HL-60 (cell line): Measurements from ENCODE around the gene USP47.

ENCODE experiments used
- CTCF ChIP-seq: IDR thresholded peaks from one replicate; pipeline ENCODE4 v1.5.1; 2011; ENCODE audit warnings: low read length, control low read depth, inconsistent platforms; ENCODE audit not compliant: insufficient read depth
- GABPA ChIP-seq: IDR thresholded peaks from 2 replicates; pipeline ENCODE4 v1.6.1; 2012; ENCODE audit warnings: low read depth

DNA sequence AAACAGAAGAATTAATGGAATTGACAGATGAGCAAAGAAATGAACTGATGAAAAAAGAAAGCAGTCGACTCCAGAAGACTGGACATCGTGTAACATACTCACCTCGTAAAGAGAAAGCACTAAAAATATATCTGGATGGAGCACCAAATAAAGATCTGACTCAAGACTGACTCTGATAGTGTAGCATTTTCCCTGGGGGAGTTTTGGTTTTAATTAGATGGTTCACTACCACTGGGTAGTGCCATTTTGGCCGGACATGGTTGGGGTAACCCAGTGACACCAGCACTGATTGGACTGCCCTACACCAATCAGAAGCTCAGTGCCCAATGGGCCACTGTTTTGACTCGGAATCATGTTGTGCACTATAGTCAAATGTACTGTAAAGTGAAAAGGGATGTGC lies 114.2 kb downstream of the USP47 start:
- TF ChIP-seq GABPA (no peak), CTCF (no peak)
